GM18498 (cell line): ENCODE measurements around the gene VSTM1.
A peak's percentile ranks its signal among the peaks of the same experiment; 100 is the strongest.
"Not testable (repeated sequence)": the region's sequence is repeated elsewhere in the genome, so short reads cannot be mapped to it uniquely, and the experiment has no call there.

ENCODE experiments used
- ATAC-seq: cut with Tn5 transposase; IDR thresholded peaks from one replicate; pipeline ENCODE4 v1.9.1; 2021; ENCODE audit warnings: mild to moderate bottlenecking, moderate library complexity; ENCODE audit not compliant: unreplicated experiment

Gene VSTM1, protein sequence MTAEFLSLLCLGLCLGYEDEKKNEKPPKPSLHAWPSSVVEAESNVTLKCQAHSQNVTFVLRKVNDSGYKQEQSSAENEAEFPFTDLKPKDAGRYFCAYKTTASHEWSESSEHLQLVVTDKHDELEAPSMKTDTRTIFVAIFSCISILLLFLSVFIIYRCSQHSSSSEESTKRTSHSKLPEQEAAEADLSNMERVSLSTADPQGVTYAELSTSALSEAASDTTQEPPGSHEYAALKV

DNA sequence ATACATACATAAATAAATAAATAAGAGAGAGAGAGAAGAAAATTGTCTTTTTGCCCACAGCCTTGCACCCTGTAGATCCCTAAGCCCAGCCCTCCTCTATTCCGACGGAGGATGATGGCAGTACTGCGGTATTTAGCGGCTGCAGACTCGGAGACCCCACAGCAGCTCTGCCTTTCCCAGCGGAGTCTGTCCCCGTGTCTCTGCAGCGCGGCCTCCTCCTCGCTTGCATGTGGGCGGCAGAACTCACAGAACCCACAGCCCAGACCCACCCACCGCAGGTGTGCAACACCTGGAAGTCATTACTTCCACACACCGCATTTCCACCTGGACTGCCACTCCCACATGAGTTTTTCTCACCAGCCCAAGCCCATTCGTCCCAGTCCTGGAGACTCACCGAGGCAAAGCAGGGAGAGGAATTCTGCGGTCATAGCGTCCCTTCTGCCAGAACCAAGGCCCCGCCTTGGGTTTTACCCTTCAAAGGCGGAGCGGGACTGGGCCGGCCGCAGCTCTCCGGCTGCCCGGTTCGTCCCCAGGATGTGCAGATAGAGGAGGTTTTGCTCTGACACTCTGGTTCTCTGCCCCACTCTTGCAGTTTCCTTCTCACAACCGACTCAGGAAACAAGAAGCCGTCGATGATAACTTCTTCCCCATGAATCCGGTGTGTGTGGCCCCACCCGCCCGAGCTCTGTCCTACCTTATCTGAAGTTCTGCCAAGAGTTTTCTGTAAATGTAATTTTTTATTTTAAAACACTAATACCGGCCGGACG lies at the start of gene VSTM1:
Gene VSTM1 (minus strand): TSS at position 548 of the 767 bp plus-strand sequence. CDS start 120 bp downstream, at position 428.
- no peak for ATAC-seq

DNA sequence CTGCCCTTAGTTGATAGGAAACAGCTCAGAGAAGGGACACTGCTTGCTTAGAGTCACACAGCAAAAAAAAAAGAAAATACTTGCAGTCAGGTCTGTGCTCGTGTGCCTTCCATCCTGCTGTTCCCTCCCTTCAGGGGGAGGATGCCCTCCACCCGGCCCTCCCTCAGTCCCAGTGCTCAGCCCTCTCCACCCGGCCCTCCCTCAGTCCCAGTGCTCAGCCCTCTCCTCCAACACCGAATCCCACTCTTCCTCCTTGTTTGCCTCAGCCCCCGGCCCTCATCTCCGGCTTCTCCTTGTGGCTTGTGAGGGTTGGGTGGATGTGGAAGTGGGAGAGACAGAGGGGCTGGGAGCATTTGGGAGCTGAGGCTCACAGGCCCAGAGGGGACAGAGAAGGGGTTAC lies 46.0 kb upstream of the VSTM1 start:
- ATAC-seq: no peak

DNA sequence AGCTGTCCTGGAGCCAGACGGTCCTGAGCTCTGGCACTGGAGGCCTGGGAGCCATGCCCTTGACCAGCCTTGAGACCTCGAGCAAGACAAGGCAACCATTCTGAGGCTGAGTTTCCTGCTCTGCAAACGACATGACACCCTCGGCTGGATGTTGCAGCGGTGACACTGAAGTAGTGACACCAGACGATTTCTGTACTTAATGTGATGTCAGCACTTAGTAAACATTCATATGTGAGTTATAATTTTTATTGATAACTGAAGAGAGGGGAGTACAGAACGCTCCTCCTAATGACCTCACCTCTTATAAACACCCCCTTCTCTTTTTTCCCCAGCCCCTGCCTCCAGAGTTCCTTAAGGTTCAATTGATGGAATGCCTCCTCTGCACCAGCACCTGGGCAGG lies 44.8 kb upstream of the VSTM1 start:
- no peak for ATAC-seq

DNA sequence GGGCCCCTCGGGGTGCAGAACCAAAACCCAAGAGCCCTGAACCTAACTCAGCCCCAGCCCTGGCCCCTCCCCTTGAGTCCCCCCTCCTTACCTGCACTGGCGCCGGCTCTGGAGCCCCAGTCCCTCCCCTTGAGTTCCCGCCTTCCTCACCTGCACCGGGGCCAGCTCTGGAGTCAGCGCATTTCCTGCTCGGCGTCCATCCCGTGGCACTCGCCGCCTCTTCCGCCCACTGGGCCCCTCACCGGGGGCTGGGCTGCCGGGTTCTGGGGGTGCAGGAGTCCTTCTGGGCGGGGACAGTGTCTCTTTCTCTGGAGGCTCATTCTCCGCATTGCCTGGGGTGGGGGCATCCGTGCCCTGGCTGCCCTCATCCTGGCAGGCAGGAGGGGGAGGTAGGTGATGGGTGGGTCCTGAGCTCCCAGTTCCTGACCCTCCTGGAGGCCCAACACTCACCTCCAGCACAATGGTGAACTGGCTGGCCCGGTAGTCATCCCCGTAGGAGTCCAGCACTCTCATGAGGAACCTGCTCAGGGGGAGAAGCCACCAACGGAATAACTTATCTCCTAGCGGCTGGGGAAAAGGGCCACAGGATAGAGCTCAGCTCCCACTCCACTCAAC lies 44.3 kb upstream of the VSTM1 start:
- no peak for ATAC-seq

DNA sequence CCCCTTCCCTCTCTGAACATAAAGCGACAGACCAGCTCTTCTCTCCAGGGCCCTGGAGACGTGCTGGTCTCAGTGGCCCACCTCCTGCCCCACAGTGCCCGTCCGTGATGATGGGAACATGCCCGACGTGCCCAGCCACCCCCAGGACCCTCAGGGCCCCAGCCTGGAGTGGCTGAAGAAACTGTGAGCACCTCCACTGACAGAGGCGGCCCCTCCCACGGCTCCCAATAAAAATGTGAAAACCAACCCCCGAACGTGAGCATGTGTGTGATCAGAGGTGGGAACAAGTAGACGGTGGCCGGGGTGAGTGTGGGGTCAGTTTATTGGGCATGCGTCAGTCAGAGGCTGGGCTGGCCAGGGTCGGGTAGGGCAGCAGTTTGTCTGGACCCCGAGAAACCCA lies 43.0 kb upstream of the VSTM1 start:
- ATAC-seq: no peak

DNA sequence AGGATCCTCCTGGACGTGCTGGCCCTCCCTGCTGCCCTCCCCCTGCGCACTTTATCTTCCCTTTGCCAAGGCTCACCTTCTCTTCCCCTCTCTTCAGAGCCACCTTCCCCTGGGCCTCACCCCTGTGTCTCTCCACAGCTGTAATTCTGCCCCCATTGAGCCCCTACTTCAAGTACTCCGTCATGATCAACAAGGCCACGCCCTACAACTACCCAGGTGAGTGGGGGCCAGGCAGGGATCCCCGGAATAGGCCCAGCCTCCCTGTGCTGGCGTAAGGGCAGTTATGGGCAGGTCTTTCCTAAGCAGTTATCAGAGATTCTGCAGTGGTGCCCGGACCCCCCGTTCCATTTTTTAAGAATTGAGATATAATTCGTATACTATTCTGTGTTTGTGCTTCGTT lies 42.1 kb upstream of the VSTM1 start:
- no peak for ATAC-seq

DNA sequence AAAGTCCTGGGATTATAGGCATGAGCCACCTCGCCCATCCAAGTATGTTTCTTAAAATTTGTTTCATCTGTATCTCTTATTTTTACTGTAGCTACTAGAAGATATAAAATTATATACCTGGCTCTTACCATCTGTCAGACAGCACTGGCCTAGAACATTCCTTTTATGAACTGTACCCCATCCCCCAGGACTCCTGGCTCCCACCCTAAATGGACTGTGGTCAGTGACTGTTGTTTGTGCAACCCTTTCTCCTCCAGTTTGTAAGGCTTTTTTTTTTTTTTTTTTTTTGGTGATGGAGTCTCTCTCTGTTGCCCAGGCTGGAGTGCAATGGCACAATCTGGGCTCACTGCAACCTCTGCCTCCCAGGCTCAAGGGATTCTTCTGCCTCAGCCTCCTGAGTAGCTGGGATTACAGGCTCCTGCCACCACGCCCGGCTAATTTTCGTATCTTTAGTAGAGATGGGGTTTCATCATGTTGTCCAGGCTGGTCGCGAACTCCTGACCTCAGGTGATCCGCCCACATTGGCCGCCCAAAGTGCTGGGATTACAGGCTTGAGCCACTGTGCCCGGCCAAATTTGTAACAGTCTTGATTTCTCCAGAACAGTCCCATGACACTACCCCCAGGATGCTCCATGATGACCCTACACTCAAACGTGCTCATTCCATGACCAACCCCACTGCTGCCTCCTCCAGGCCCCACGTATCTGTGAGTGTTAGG lies 41.5 kb upstream of the VSTM1 start:
- ATAC-seq: no peak

DNA sequence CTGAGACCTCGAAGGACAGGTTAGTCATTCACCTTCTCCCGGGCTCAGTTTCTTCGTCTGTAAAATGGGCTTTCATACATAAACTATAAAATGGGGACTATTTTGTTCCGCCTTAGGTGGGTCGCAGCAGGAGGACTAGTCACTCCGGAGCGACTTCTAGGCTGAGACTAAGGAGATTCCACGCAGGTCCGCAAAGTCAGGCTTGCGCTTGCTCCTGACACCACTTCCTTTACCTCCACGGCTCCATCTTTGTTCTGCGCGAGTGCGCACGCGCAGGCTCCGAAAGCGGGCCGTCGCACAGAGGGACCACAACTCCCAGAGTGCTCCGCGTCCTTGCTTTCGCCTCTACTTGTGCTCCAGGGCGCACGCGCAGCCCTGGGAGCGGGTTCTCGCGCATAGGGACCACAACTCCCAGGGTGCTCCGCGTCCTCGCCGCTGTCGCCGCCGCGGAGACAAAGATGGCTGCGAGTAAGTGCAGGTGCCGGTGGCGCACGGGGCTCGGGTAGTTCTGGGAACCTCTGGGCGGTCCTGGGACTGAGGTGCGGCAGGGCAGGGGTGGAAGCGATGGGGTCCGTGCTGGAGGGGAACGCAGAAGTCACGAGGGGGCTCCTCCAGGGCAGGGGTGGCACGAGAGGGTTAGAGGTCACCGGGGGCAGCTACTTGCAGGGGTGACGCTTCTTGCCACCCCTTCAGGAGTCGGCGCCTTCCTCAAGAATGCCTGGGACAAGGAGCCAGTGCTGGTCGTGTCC lies 38.9 kb upstream of the VSTM1 start, which contains the start of gene NDUFA3:
Gene NDUFA3 (plus strand): TSS at position 435 of the 749 bp plus-strand sequence. CDS start 24 bp downstream, at position 459.
- peak; percentile 93 for ATAC-seq

DNA sequence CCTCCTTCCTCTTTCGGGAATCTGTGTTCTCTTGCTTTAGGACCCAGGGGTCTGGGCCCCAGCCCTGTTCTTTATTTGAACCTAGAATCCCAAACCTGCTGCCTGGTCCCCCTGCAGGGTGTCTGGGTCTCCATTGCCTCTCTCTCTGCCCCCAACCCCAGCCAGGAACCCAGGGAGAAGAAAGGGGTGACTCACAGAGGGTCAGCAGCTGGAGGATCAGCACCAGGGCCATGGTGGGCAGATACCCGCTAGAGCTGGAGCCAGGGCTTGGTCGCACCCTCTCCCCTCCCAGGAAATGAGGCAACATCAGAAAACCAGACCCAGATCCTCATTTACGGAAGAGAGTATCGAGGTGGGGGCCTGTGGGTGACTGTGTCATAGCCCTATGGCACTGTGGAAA lies 36.9 kb upstream of the VSTM1 start, which contains the start of gene OSCAR:
Gene OSCAR (minus strand): TSS at position 243 of the 400 bp plus-strand sequence. CDS start 11 bp downstream, at position 232.
- no peak for ATAC-seq

DNA sequence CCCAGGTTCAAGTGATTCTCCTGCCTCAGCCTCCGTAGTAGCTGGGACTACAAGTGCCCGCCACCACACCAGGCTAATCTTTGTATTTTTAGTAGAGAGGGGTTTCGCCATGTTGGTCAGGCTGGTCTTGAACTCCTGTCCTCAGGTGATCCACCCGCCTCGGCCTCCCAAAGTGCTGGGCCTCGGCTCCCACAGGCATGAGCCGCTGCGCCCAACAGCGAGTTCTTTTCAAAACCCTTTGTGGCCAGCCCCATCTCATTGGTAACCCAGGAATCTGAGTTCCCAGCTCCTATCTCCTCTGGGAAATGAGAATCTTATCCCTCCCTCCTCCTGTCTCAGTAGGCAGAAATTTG lies 36.2 kb upstream of the VSTM1 start:
- ATAC-seq: not testable (repeated sequence)

DNA sequence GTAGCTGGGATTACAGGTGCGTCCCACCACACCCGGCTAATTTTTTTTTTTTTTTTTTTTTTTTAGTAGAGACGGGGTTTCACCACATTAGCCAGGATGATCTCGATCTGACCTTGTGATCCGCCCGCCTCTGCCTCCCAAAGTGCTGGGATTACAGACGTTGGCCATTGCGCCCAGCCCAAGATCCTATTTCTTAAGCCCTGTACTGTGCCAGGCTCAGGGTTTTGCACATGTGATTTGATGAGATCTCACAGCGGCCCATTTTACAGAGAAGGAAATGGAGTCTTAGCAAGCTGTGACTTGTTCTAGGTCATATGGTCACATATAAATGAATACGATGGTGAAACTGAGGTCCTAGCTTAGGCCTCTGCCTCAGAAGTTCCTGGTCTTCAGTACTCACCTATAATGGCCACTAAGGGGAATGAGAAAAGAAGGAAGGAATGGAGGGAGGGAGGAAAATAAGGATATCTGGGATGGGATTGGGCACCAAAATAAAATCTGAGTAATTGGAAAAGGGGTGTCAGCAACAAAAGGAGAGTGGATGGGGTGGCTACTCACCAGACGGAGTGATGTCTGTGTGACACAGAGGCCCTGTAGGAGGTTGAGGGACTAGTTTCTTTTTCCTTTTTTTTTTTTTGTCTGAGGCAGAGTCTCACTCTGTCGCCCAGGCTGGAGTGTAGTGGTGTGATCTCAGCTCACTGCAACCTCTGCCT lies 35.6 kb upstream of the VSTM1 start:
- ATAC-seq: no peak

DNA sequence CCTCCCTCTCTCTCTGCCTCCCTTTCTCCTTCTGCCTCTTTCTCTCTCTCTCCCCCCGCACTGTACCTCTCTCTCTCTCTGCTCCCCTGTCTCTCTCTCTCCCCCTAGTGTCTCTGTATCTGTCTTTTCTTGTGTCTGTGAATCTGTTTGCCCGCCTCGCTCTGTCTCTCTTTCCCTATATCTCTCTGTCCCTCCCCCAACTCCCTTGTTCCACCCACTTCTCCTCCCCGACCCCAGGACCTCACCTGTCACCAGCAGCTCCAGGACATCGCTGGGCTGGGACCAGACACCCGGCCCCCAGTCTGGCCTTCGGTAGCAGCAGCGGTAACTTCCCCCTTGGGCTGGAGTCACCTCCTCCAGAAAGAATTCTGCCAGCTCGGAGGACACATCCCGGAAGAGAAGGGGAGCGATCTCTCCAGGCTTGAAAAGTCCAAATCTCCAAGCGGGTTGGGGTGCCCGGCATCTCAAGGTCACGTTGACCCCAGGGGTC lies 33.0 kb upstream of the VSTM1 start:
- no peak for ATAC-seq

DNA sequence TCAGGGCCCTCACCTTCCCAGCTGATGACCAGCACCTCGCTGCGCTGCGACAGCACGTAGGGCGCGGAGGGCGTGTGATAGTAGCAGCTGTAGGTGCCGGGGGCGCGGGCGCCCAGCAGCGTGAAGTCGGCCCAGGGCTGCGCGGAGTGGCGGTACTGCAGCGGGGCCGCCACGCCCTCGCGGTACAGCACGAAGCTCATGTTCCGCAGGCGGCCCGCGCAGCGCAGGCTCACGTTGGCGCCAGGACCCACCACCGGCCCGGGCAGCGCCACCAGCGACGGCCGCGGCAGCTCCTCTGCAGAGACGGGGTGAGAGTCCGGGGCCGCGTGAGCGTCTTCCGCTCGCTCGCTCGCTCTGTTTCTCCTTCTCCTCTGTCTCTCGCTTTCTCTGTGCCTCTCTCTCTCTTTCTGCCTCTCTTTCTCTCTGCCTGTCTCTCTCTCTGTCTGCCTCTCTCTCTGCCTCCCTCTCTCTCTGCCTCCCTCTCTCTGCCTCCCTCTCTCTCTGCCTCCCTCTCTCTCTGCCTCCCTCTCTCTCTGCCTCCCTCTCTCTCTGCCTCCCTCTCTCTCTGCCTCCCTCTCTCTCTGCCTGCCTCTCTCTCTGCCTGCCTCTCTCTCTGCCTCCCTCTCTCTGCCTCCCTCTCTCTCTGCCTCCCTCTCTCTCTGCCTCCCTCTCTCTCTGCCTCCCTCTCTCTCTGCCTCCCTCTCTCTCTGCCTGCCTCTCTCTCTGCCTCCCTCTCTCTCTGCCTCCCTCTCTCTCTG lies 32.3 kb upstream of the VSTM1 start:
- not testable (repeated sequence) for ATAC-seq

DNA sequence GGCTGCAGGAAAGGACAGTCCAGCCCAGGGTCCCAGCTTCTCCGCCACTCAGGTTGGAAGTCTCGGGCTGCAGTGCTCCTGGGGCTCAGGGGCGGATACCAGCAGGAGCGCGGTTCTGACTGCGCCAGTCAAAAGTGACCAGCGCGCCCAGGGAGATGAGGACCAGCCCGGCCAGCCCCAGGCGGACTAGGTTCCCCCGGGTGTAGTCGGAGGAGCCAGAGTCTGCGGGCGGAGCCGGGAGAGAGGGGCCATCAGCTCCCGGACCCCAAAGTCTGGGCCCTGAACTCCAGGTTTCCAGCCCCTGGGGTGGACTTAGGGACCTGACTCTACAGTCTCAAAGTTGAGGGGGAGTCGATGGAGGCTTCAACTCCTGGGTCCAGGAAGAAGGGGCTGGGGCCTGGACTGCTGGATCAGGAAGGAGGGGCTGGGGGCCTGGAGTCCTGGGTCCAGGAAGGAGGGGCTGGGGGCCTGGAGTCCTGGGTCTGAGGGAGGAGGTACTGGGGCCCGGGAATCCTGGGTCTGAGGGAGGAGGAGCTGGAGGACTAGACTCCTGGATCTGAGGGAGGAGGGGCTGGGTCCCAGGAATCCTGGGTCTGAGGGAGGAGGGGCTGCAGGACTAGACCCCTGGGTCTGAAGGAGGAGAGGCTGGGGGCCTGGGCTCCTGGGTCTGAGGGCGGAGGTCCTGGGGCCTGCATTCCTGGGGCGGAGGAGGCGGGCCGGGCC lies 31.6 kb upstream of the VSTM1 start:
- no peak for ATAC-seq

DNA sequence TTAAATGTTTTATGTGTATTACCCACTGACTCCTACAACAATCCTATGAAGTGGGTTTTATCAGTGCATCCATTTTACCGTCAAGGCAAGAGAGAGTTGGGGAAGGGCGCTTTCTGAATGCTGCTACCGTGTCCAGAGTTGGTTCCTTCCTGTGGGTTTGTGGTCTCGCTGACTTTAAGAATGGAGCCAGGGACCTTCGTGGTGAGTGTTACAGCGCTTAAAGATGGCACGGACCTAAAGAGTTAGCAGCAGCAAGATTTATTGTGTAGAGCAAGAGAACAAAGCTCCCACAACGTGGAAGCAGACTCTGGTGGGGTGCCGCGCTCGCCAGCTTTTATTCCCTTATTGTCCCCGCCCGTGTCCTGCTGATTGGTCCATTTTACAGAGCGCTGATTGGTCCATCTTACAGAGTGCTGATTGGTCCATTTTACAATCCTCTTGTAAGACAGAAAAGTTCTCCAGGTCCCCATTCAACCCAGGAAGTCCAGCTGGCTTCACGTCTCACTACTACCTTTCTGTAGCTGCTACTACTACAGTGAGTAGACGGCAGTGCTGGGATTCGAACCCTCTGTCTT lies 30.8 kb upstream of the VSTM1 start:
- no peak for ATAC-seq

DNA sequence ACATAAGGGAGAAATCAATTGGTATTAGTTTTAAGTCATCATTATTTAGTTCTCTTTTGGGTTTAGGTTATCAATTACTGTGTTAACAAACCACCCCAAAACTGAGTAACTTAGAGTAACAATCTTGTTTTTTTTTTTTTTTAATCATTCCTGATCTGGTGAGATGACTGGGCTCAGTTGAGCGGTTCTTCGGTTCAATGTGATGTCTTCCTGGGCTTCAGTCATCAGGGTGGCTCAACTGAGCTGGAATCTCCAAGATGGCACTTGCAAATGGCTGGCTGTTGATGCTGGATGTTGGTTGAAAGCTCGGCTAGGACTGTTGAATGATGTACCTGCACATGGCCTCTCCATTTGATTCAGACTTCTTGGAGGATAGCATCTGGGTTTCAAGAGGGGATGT lies 20.7 kb upstream of the VSTM1 start:
- ATAC-seq: no peak

DNA sequence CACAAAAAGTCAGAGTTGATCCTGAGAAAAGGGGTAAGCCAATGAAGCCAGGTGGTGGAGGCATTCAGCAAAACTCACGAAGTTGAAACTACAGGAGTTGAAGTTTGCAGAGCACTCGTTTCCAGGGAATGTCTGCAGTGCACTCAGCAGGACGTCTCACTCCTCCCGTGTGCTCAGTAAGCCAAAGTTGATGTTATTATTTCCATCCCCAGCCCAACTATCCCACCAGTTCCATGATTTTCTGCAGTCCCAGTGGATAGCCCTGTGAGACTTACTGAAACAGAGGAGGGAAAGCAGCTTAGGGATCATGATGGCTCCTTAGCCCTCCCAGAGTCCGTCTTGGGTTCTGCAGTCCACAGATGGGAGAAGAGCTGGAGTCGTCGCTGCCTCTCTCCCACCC lies 17.3 kb upstream of the VSTM1 start, which contains the start of gene TARM1:
Gene TARM1 (minus strand): TSS at position 334 of the 400 bp plus-strand sequence. CDS start 25 bp downstream, at position 309.
- no peak for ATAC-seq

DNA sequence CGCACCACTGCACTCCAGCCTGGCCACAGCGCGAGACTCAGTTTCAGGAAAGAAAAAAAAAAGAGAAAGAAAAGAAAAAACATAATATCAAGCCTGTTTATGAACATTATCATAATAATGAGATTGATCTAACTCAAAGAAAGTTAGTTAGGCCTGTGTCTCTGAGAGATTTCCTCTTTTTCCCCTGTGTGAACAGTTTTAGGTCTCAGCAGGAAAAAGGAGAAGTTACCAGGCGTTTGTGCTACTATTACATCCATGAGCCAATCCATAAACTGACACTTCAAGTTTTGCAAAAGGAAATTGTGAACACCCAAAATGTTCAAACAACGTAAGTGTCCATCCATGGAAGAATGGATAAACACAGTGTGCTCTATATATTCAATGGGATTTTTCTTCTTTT lies 13.6 kb upstream of the VSTM1 start:
- no peak for ATAC-seq
